GOT3 (cell line): Measurements from ENCODE around the gene SCGB1C2.
"Not testable (repeated sequence)": the region's sequence is repeated elsewhere in the genome, so short reads cannot be mapped to it uniquely, and the experiment has no call there.

ENCODE experiments used
- DNase-seq: peaks from one replicate; lab custom pipeline; 2025; ENCODE audit warnings: mixed read lengths; lab: John Stamatoyannopoulos, UW

SCGB1C2 gene

GRCh38 chr17:137166-137807 lies at the start of gene SCGB1C2:
SCGB1C2 (plus strand) TSS chr17:137569; CDS start chr17:137591, 22 bp downstream.
- not testable (repeated sequence) for DNase-seq

GRCh38 chr17:113111-113510 lies 24.3 kb upstream of the SCGB1C2 start:
- not testable (repeated sequence) for DNase-seq

- not testable (repeated sequence) for DNase-seq
Observed at GRCh38 chr17:118339-118917, 18.9 kb upstream of the SCGB1C2 start.

GRCh38 chr17:133932-134331 lies 3.4 kb upstream of the SCGB1C2 start:
- DNase-seq: not testable (repeated sequence)

GRCh38 chr17:134332-134785 lies 3.0 kb upstream of the SCGB1C2 start:
- DNase-seq: not testable (repeated sequence)

GRCh38 chr17:135022-135421 lies 2.3 kb upstream of the SCGB1C2 start:
- not testable (repeated sequence) for DNase-seq

GRCh38 chr17:135895-136294 lies 1.5 kb upstream of the SCGB1C2 start:
- DNase-seq: not testable (repeated sequence)

- DNase-seq: not testable (repeated sequence)
Observed at GRCh38 chr17:136531-136930, 838 bp upstream of the SCGB1C2 start.

GRCh38 chr17:139401-140205 lies 2.2 kb downstream of the SCGB1C2 start:
- DNase-seq: not testable (repeated sequence)

GRCh38 chr17:142102-142661 lies 4.8 kb downstream of the SCGB1C2 start:
- DNase-seq: peak; percentile 25

- DNase-seq: no peak
Observed at GRCh38 chr17:142876-143784, 5.8 kb downstream of the SCGB1C2 start.

- peak; percentile 42 for DNase-seq
Observed at GRCh38 chr17:143785-144281, 6.5 kb downstream of the SCGB1C2 start.

GRCh38 chr17:144936-145670 lies 7.7 kb downstream of the SCGB1C2 start:
- DNase-seq: no peak

GRCh38 chr17:145671-146541 lies 8.5 kb downstream of the SCGB1C2 start:
- DNase-seq: no peak

- no peak for DNase-seq
Observed at GRCh38 chr17:146546-146945, 9.2 kb downstream of the SCGB1C2 start.

- DNase-seq: no peak
Observed at GRCh38 chr17:146983-147761, 9.8 kb downstream of the SCGB1C2 start.

- no peak for DNase-seq
Observed at GRCh38 chr17:147796-148740, 10.7 kb downstream of the SCGB1C2 start.

GRCh38 chr17:148757-149156 lies 11.4 kb downstream of the SCGB1C2 start:
- DNase-seq: no peak
